Esophagus muscularis mucosa (tissue), 4 donors: ENCODE data around the gene UBASH3A. TPM values are rescaled to one million over a fixed set of nuclear protein-coding genes. Genes with fewer than 3 reads are reported as not detected.

Experiments
- DNase-seq: peaks from one replicate; pipeline ENCODE4 v3.0.0-alpha.2; 2017; ENCODE audit errors: extremely low spot score
- H3K27ac ChIP-seq, 4 donors: fragments of 200-600 bp; sonication (generic); replicated peaks in 1 of 4; 1 replicate in 3 of 4; 2 replicates in 1 of 4; pipeline ENCODE4 v1.5.1; 2016 to 2019; ENCODE audit warnings: mild to moderate bottlenecking in 1 of 4
- H3K27me3 ChIP-seq, 4 donors: fragments of 200-600 bp; sonication (generic); one replicate each; pipeline versions ENCODE4 v1.5.1 to v1.6.0; 2016 to 2019
- H3K36me3 ChIP-seq, 4 donors: fragments of 200-600 bp; sonication (generic); one replicate each; pipeline ENCODE4 v1.5.1; 2016 to 2019
- H3K4me1 ChIP-seq, 4 donors: fragments of 200-600 bp; sonication (generic); one replicate each; pipeline ENCODE4 v1.5.1; 2016 to 2019
- H3K4me3 ChIP-seq, 4 donors: fragments of 200-600 bp; sonication (generic); 1 replicate in 2 of 4; 2 replicates in 2 of 4; pipeline ENCODE4 v1.5.1; 2016 to 2019; ENCODE audit warnings: mild to moderate bottlenecking in 4 of 4, moderate library complexity in 1 of 4
- H3K9me3 ChIP-seq, 4 donors: fragments of 200-600 bp; sonication (generic); 1 replicate in 3 of 4; 2 replicates in 1 of 4; pipeline ENCODE4 v1.5.1; 2016 to 2019
- EP300 ChIP-seq: sonication (generic); formaldehyde crosslinking; IDR thresholded peaks from one replicate; pipeline ENCODE4 v1.6.1; 2017; ENCODE audit warnings: antibody characterized with exemption
- POLR2A ChIP-seq: fragments of 450-650 bp; IDR thresholded peaks from one replicate; pipeline ENCODE4 v1.6.1; 2017; ENCODE audit warnings: antibody characterized with exemption, moderate library complexity, mild to moderate bottlenecking, low read depth
- POLR2AphosphoS5 ChIP-seq, 2 donors: sonication (generic); formaldehyde crosslinking; IDR thresholded peaks; one replicate each; pipeline ENCODE4 v1.6.1; 2017; ENCODE audit warnings: antibody characterized with exemption in 2 of 2
- WGBS: methylation state at CpG from one replicate; pipeline ENCODE4 v1.1.5; 2018; 5-methylcytosine and 5-hydroxymethylcytosine counted together
- intact Hi-C: fragments of 100-400 bp; cut with DNase I; formaldehyde crosslinking; loops from one replicate; pipeline ENCODE4 v1.15.1; 2023
- total RNA-seq, 4 donors: library from RNA; depleted of rRNA; stranded (reverse); fragments of >200 nt; gene quantifications; one replicate each; pipeline versions ENCODE4 v1.1.0 to v1.2.1, GENCODE V29; 2016
- TF ChIP-seq, protein P1 (sequence below), 3 experiments: fragments of 200-600 bp in 2 of 3; fragments of 450-650 bp in 1 of 3; sonication (generic) in 2 of 3; IDR thresholded peaks; one replicate each; pipeline ENCODE4 v1.5.1; 2017 to 2019; ENCODE audit warnings: antibody characterized with exemption in 3 of 3, mild to moderate bottlenecking in 2 of 3, moderate library complexity in 1 of 3

The UBASH3A gene
- total RNA-seq, 4 donors from 2014 or later, result 0.17 to 0.78 (median 0.50) TPM; not detected in 1

DNA sequence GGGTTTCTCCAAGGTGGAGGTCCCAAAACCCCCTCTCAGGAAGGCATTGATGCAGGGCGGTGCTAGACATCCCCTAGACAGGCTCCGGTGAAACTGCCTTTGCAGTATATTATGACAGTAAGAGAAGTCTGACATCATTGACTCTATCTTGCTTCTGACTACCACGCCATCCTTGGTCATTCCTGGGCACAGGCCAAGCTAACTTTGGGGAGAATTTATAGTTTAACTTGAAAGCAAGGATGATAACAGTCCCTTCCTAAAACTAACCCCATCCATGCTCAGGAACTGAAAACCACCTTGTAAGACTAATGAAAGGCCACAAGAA lies 62.1 kb downstream of the UBASH3A start:
- TF ChIP-seq EP300 (no peak), POLR2AphosphoS5 (IDR thresholded peaks at IDR 0.05) (no peak), POLR2A (no peak)
- TF ChIP-seq, protein P1, sequence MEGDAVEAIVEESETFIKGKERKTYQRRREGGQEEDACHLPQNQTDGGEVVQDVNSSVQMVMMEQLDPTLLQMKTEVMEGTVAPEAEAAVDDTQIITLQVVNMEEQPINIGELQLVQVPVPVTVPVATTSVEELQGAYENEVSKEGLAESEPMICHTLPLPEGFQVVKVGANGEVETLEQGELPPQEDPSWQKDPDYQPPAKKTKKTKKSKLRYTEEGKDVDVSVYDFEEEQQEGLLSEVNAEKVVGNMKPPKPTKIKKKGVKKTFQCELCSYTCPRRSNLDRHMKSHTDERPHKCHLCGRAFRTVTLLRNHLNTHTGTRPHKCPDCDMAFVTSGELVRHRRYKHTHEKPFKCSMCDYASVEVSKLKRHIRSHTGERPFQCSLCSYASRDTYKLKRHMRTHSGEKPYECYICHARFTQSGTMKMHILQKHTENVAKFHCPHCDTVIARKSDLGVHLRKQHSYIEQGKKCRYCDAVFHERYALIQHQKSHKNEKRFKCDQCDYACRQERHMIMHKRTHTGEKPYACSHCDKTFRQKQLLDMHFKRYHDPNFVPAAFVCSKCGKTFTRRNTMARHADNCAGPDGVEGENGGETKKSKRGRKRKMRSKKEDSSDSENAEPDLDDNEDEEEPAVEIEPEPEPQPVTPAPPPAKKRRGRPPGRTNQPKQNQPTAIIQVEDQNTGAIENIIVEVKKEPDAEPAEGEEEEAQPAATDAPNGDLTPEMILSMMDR (IDR thresholded peaks at IDR 0.05), result no peak
- no peaks in the 10 kb centered on the region for H3K36me3 ChIP-seq
- H3K27ac ChIP-seq, result no peak overlapping the region
- intact Hi-C loops, result loop anchor here (5.0 kb wide), 1 partner anchor 72 kb away; no protein-coding TSS in a partner anchor
- no peak overlapping the region for H3K4me3 ChIP-seq
- DNase-seq, result no peak
- no peaks in the 10 kb centered on the region for H3K9me3 ChIP-seq
- 87% methylated on average over 3 of the region's 3 CpGs for WGBS
- H3K4me1 ChIP-seq, result peaks cover 4 to 12% (median 8%) of the 10 kb centered on the region in 4 donors
- no peaks in the 10 kb centered on the region for H3K27me3 ChIP-seq

DNA sequence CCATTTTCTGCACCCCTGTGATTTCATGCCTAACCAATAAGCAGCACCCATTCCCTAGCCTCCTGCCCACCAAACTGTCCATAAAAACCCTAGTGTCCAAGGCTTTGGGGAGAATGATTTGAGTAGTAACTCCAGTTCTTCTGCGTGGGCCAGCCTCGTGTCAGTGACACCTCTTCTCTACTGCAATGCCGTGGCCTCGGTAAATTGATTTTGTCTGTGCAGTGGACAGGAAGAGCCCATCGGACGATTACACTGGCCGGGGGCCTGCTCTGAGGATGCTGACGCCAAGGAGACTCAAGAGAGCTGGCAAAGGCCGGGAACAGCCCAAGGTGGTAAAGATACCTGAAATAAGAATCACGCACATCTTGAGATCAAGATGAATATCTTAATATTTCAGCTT lies 63.0 kb downstream of the UBASH3A start:
- no peaks in the 10 kb centered on the region for H3K9me3 ChIP-seq
- intact Hi-C loops, result loop anchor here (5.0 kb wide), 1 partner anchor 71 kb away; no protein-coding TSS in a partner anchor
- 95% methylated on average over 6 of the region's 10 CpGs for WGBS
- H3K27me3 ChIP-seq, result peaks cover 0 to 7% (median 0%) of the 10 kb centered on the region in 4 donors
- no peak overlapping the region for H3K27ac ChIP-seq
- no peaks in the 10 kb centered on the region for H3K36me3 ChIP-seq
- no peak overlapping the region for H3K4me3 ChIP-seq
- no peak for DNase-seq
- no peak for TF ChIP-seq POLR2AphosphoS5 (IDR thresholded peaks at IDR 0.05)
- TF ChIP-seq, protein P1 (IDR thresholded peaks at IDR 0.05), result no peak
- no peak for TF ChIP-seq EP300
- TF ChIP-seq POLR2A, result no peak
- H3K4me1 ChIP-seq, result peaks cover 4 to 12% (median 8%) of the 10 kb centered on the region in 4 donors

DNA sequence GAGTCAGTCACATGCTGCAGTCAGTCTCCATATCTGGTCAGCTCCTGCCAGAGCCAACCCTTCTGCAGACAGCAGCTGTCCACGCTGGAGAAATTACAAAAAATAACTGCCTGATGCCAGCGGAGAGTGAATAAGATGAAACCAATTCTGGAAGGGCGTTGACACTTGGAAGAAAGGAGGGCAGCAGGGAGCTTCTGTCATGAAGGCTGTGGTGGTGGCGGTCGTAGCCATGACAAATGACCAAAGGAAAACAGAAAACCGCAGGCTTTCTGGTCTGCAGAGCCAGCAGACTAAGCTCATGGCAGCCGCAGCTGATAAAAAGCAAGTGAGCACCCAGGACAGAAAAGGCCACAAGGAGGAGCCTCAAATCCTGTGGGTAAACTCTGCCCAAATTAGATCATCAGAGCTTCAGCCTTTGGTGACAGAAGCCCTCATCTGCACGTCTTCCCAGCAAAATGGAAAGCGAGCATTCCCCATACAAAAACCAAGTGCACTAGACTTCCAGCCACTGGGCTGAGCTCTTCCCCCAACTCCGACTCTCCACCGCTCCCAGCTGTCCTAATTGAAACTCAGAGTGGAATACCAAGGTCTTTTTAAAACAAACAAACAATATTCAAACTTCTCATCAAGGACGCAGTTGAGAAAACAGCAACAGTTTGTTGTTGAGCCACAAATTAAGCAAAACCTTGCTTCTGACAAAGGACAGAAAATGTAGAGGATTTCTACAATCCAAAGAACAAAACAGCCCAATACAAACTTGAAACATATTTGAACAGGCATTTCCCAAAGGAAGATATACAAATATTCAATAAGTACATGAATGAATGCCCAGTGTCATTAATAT lies 63.7 kb downstream of the UBASH3A start:
- H3K4me3 ChIP-seq, result no peak overlapping the region
- no peaks in the 10 kb centered on the region for H3K36me3 ChIP-seq
- intact Hi-C loops, result loop anchor here (5.0 kb wide), 1 partner anchor 70 kb away; no protein-coding TSS in a partner anchor
- WGBS, result 41% methylated on average over 12 of the region's 12 CpGs
- H3K27me3 ChIP-seq, result peaks cover 0 to 12% (median 0%) of the 10 kb centered on the region in 4 donors
- no peak for DNase-seq
- peaks cover 4 to 12% (median 8%) of the 10 kb centered on the region in 4 donors for H3K4me1 ChIP-seq
- no peak for TF ChIP-seq EP300
- TF ChIP-seq, protein P1 (IDR thresholded peaks at IDR 0.05), result peak; percentile 28 to 48 (median 45)
- no peaks in the 10 kb centered on the region for H3K9me3 ChIP-seq
- H3K27ac ChIP-seq, result no peak overlapping the region

DNA sequence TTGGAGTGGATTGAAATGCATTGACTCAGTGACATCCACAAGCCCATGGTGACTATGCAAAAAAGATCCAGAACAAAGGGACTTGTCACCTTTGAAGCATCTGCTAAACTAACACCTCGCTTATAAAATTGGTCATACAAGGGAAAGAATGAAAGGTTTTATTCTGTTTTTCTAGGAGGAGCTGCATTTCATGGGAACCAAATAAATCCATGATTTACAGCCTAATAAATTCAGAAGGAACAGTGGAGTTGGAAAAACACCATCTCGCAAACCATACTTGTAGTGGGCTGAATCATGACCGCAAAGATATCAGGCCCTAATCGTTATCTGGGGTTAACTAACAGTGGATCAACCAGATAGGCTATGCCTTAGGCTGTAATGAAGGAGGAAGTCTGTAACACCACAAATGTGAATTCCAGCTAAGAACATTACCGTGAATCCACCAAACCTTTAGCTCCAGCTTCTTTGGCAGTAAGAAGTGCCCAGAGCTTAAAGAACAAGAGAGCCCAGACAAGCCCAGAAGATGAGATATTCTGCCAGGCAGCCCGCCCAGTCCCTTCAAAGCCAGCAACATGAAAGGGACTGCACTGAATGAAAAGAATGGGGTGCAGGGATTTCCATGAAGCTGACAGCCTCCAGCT lies 64.9 kb downstream of the UBASH3A start:
- H3K9me3 ChIP-seq, result no peaks in the 10 kb centered on the region
- intact Hi-C loops, result loop anchor here (5.0 kb wide), 1 partner anchor 69 kb away; no protein-coding TSS in a partner anchor
- TF ChIP-seq EP300 (no peak), POLR2AphosphoS5 (IDR thresholded peaks at IDR 0.05) (no peak), POLR2A (no peak)
- TF ChIP-seq, protein P1 (IDR thresholded peaks at IDR 0.05), result no peak
- no peaks in the 10 kb centered on the region for H3K36me3 ChIP-seq
- no peak for DNase-seq
- no peak overlapping the region for H3K27ac ChIP-seq
- peaks cover 0 to 12% (median 0%) of the 10 kb centered on the region in 4 donors for H3K27me3 ChIP-seq
- 80% methylated on average over 6 of the region's 6 CpGs for WGBS
- peaks cover 4 to 14% (median 8%) of the 10 kb centered on the region in 4 donors for H3K4me1 ChIP-seq
- H3K4me3 ChIP-seq, result no peak overlapping the region
